ENCODE data around the gene ZC3H8.

Gene ZC3H8

GRCh38 chr2:112254466-112255240, at the start of gene ZC3H8:
TSS of gene ZC3H8 (minus strand) at chr2:112255042. CDS start at chr2:112254981, 61 bp downstream.
- TF ChIP-seq CTCF (IDR thresholded peaks at IDR 0.05; ENCODE audit: borderline replicate concordance, control extremely low read depth, extremely low read depth, insufficient read depth, missing control alignments), result peak; percentile 28
- in situ Hi-C loops (cut with MboI; ENCODE audit: low sequenced_read_pairs, unreplicated experiment), result no loop called here
- DNase-seq (ENCODE audit: low spot score), result peak; percentile 100

GRCh38 chr2:112304298-112304941, 49.6 kb upstream of the ZC3H8 start:
- in situ Hi-C loops (cut with MboI; ENCODE audit: low sequenced_read_pairs, unreplicated experiment), result no loop called here
- DNase-seq (ENCODE audit: low spot score), result peak; percentile 33
- TF ChIP-seq CTCF (IDR thresholded peaks at IDR 0.05; ENCODE audit: borderline replicate concordance, control extremely low read depth, extremely low read depth, insufficient read depth, missing control alignments), result no peak

DNA sequence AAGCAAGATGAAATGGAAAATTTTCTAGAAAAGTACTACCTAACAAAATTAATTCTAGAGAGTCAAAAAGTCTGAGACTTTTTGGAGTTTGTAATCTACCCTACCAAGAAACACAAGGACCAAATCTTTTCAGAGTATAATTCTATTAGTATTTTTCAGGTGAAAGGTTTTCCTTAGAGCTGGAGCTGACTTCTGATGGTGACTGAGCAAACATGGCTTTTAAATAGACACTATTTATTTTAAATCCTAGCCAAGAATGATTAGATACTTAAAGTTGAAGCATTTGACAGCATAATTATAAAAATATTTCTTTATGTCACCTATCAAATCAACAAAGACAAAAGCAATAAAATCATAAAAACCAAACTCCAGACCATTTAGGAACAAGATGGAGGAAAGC, 47.1 kb upstream of the ZC3H8 start:
- in situ Hi-C loops (cut with MboI; ENCODE audit: low sequenced_read_pairs, unreplicated experiment), result no loop called here
- DNase-seq (ENCODE audit: low spot score), result no peak
- no peak for TF ChIP-seq CTCF (IDR thresholded peaks at IDR 0.05; ENCODE audit: borderline replicate concordance, control extremely low read depth, extremely low read depth, insufficient read depth, missing control alignments)

DNA sequence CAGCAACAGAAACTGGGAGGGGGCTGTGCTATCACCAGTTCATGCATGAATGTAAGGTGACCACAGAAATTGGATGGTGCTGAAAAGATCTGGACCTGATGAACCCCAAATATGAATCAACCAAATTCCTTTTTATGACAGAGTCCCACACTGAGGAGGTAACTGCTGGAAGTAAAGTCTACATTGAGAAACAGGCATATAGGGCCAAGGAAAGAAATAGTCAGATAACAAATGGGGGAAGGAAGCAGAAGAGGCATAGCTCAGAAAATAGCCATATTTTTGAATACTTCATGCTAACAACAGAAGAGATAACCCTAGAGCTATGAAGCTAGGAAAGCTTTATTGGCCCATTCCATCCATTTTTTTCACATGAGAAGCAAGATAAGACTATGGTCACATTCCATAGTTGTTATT, 46.3 kb upstream of the ZC3H8 start:
- no peak for DNase-seq (ENCODE audit: low spot score)
- TF ChIP-seq CTCF (IDR thresholded peaks at IDR 0.05; ENCODE audit: borderline replicate concordance, control extremely low read depth, extremely low read depth, insufficient read depth, missing control alignments), result no peak
- in situ Hi-C loops (cut with MboI; ENCODE audit: low sequenced_read_pairs, unreplicated experiment), result no loop called here

- in situ Hi-C loops (cut with MboI; ENCODE audit: low sequenced_read_pairs, unreplicated experiment), result no loop called here
- TF ChIP-seq CTCF (IDR thresholded peaks at IDR 0.05; ENCODE audit: borderline replicate concordance, control extremely low read depth, extremely low read depth, insufficient read depth, missing control alignments), result no peak
- DNase-seq (ENCODE audit: low spot score), result no peak
Measured at GRCh38 chr2:112296407-112296806, 41.6 kb upstream of the ZC3H8 start.

- TF ChIP-seq CTCF (IDR thresholded peaks at IDR 0.05; ENCODE audit: borderline replicate concordance, control extremely low read depth, extremely low read depth, insufficient read depth, missing control alignments), result no peak
- in situ Hi-C loops (cut with MboI; ENCODE audit: low sequenced_read_pairs, unreplicated experiment), result no loop called here
- DNase-seq (ENCODE audit: low spot score), result no peak
Measured at GRCh38 chr2:112295407-112296078, 40.7 kb upstream of the ZC3H8 start.
